ENCODE measurements around the gene TCEAL1. TPM values are rescaled to one million over a fixed set of nuclear protein-coding genes. Genes with fewer than 3 reads are reported as not detected.
"Not testable (repeated sequence)": the region's sequence is repeated elsewhere in the genome, so short reads cannot be mapped to it uniquely, and the experiment has no call there.

TCEAL1 gene, protein sequence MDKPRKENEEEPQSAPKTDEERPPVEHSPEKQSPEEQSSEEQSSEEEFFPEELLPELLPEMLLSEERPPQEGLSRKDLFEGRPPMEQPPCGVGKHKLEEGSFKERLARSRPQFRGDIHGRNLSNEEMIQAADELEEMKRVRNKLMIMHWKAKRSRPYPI
- total RNA-seq, result 13.3 and 19.0 TPM in 2 replicates

DNA sequence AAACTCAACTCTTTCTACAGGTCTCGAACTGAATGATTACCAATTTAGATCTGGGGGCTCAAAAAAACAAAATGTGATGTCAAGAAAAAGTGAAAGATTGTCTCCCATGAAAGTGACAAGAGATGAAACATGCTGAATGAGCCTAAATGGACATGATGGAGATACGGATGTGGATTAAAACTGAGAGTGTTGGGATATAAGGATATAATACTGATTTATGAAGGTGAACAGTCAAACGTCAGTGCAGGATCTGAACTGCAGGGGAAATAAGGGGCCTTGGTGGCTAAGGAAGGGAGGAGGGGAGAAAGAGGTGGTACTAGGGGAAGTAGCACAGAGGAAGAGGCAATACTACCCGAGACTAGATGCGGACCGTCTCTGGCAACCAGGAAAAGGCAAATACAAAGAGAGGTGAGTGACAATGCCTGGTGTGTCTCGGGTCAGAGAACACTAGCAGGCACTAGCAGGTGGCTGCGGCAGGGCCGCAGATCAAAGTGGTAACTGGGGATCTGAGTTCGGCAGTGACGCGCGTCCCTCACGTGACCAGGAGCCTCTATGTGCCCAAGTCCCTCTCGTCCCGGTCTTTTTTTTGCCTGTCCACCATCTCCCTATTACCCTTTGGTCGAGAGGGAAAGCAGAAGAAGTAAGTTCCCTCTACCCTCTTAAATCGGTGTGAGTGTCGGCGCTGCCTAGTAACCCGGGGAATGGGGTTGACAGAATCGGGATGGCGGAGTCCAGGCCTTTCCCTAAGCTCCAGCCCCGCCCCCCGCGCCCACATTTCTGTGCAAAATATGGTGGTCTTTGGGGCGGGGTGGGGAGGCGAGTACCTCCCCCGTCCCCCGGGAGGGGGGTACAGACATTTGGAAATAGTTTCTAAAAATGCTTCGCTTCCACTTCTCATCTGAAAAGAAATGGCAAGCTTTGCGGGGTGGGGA is at the start of gene TCEAL1:
Gene TCEAL1 (plus strand): TSS at position 590 of the 932 bp plus-strand sequence. CDS start 942 bp downstream, outside the sequence.
- Histone ChIP-seq H3K36me3 (ENCODE audit: control insufficient read depth, insufficient read depth, low read length) (no peaks in the 10 kb centered on the region), H3K4me3 (ENCODE audit: low read depth, low read length) (peak within 1 kb of the TSS; percentile 51), H3K27me3 (ENCODE audit: control insufficient read depth, insufficient read depth, low read length) (no peaks in the 10 kb centered on the region)
- DNase-seq (ENCODE audit: low read depth), result no peak
- TF ChIP-seq, protein P1, sequence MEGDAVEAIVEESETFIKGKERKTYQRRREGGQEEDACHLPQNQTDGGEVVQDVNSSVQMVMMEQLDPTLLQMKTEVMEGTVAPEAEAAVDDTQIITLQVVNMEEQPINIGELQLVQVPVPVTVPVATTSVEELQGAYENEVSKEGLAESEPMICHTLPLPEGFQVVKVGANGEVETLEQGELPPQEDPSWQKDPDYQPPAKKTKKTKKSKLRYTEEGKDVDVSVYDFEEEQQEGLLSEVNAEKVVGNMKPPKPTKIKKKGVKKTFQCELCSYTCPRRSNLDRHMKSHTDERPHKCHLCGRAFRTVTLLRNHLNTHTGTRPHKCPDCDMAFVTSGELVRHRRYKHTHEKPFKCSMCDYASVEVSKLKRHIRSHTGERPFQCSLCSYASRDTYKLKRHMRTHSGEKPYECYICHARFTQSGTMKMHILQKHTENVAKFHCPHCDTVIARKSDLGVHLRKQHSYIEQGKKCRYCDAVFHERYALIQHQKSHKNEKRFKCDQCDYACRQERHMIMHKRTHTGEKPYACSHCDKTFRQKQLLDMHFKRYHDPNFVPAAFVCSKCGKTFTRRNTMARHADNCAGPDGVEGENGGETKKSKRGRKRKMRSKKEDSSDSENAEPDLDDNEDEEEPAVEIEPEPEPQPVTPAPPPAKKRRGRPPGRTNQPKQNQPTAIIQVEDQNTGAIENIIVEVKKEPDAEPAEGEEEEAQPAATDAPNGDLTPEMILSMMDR (IDR thresholded peaks at IDR 0.05; ENCODE audit: insufficient read depth, low read length, poor library complexity, severe bottlenecking), result no peak

DNA sequence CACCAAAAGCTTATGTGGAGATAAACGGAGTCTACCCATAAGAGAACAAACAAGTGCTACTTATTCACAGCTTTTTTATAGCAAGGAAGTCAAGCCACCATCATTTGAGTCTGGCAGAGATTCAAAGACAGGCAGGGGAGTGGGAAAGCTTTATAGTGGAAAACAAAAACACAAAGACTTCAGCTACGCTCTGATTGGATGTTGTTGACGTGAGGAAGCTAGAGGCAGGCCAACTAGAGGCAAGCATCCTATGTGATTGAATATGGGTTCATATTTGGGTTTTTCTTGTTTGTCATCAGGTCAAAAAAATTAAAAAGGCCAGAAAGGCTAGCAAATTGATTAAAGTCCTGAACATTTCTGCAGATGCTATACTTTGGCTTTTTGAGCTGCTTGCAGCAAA is 44.2 kb upstream of the TCEAL1 start:
- H3K4me3 ChIP-seq (ENCODE audit: low read depth, low read length), result no peak overlapping the region
- H3K27me3 ChIP-seq (ENCODE audit: control insufficient read depth, insufficient read depth, low read length), result no peaks in the 10 kb centered on the region
- H3K36me3 ChIP-seq (ENCODE audit: control insufficient read depth, insufficient read depth, low read length), result no peaks in the 10 kb centered on the region
- TF ChIP-seq, protein P1 (IDR thresholded peaks at IDR 0.05; ENCODE audit: insufficient read depth, low read length, poor library complexity, severe bottlenecking), result no peak
- no peak for DNase-seq (ENCODE audit: low read depth)

DNA sequence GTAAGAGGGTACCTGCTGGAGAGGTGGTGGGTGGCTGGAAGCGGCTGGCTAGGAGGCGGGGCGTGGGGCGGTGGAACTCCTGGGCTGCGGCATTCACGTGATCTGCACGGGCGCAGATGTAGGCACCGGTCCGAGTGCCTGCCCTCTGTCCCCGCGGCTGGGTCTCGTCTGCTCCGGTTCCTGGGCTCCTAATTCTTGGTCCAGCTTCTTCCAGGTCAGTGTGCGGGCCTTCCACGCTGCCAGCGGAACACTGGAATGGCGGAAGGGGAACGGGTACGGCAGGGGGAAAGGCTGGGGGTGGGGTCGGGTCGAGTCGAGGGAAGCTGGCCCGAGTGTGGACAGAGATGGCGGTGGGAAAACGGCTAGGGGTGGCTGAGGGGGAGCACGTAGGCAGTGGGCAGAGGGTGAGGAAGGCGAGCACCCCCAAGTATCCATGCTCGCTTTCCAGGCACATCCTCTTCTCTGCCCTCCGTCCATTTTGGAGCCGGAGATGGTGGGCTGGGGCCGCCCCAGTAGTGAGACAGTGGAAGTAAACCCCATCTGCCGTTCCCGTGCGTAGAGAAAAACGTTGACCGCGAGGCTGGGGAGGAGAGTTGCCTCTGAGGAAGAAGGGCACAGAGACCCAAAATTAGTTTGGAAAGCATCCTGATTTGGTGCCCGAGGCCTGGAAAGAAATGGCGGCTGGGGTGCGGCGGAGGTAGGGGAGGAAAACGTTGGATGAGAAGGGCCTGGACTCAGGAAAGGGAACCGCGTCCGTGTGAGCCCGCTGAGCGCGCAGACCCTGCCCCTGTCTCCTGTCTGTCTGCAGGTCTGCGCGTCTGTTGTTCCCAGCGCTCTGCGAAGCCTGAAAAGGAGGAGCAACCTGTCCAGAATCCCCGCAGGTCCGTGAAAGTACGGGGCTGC is 43.1 kb upstream of the TCEAL1 start, which contains the start of gene TCEAL4:
Gene TCEAL4 (plus strand): TSS at position 105 of the 903 bp plus-strand sequence. CDS start 1,161 bp downstream, outside the sequence.
- Histone ChIP-seq H3K4me3 (ENCODE audit: low read depth, low read length) (peak within 1 kb of the TSS; percentile 85), H3K27me3 (ENCODE audit: control insufficient read depth, insufficient read depth, low read length) (no peaks in the 10 kb centered on the region), H3K36me3 (ENCODE audit: control insufficient read depth, insufficient read depth, low read length) (no peaks in the 10 kb centered on the region)
- no peak for DNase-seq (ENCODE audit: low read depth)
- TF ChIP-seq, protein P1 (IDR thresholded peaks at IDR 0.05; ENCODE audit: insufficient read depth, low read length, poor library complexity, severe bottlenecking), result no peak

DNA sequence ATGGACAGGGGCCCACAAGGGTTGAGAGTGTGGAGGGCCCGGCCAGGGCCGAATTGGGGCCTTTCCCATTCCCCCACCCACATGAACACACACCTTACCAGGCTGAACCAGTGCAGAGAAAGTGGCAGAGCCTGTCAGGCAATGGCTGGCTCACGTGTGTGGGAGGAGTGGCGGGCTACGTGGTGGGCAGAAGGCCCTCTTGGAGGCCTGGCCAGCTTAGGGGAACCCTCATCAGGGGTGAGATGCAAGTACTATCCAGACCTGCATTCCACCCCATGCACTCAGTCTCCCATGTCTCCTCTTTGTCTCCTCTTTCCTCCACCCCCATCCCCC is 42.5 kb upstream of the TCEAL1 start:
- TF ChIP-seq, protein P1 (IDR thresholded peaks at IDR 0.05; ENCODE audit: insufficient read depth, low read length, poor library complexity, severe bottlenecking), result no peak
- no peaks in the 10 kb centered on the region for H3K27me3 ChIP-seq (ENCODE audit: control insufficient read depth, insufficient read depth, low read length)
- no peak for DNase-seq (ENCODE audit: low read depth)
- no peaks in the 10 kb centered on the region for H3K36me3 ChIP-seq (ENCODE audit: control insufficient read depth, insufficient read depth, low read length)
- H3K4me3 ChIP-seq (ENCODE audit: low read depth, low read length), result peak overlapping the region; percentile 85

DNA sequence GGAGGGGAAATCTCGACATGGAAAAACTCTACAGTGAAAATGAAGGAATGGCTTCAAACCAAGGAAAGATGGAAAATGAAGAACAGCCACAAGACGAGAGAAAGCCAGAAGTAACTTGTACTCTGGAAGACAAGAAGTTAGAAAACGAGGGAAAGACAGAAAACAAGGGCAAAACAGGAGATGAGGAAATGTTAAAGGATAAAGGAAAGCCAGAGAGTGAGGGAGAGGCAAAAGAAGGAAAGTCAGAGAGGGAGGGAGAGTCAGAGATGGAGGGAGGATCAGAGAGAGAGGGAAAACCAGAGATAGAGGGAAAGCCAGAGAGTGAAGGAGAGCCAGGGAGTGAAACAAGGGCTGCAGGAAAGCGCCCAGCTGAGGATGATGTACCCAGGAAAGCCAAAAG is 42.1 kb upstream of the TCEAL1 start:
- TF ChIP-seq, protein P1 (IDR thresholded peaks at IDR 0.05; ENCODE audit: insufficient read depth, low read length, poor library complexity, severe bottlenecking), result no peak
- Histone ChIP-seq H3K4me3 (ENCODE audit: low read depth, low read length) (no peak overlapping the region), H3K27me3 (ENCODE audit: control insufficient read depth, insufficient read depth, low read length) (no peaks in the 10 kb centered on the region), H3K36me3 (ENCODE audit: control insufficient read depth, insufficient read depth, low read length) (no peaks in the 10 kb centered on the region)
- DNase-seq (ENCODE audit: low read depth), result no peak

DNA sequence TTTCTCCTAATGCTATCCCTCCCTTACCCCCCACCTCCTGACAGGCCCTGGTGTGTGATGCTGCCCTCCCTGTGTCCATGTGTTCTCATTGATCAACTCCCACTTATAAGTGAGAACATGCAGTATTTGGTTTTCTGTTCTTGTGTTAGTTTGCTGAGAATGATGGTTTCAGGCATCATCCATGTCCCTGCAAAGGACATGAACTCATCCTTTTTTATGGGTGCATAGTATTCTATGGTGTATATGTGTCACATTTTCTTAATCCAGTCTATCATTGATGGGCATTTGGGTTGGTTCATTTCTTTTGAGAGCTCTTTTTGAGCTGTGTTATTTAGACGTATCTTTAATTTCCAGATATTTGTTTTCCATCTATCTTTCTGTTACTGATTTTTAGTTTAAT is 36.5 kb upstream of the TCEAL1 start:
- DNase-seq (ENCODE audit: low read depth); H3K4me3 ChIP-seq (ENCODE audit: low read depth, low read length); H3K36me3 ChIP-seq (ENCODE audit: control insufficient read depth, insufficient read depth, low read length): not testable (repeated sequence)

DNA sequence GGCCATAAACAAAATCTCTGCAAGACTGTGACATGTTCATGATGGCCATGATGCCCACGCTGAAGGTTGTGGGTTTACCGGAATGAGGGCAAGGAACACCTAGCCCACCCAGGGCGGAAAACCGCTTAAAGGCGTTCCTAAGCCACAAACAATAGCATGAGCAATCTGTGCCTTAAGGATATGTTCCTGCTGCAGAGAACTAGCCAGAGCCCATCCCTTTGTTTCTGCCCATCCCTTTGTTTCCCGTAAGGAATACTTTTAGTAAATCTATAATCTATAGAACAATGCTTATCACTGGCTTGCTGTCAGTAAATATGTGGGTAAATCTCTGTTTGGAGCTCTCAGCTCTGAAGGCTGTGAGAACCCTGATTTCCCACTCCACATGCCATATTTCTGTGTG is 33.6 kb upstream of the TCEAL1 start:
- not testable (repeated sequence) for H3K27me3 ChIP-seq (ENCODE audit: control insufficient read depth, insufficient read depth, low read length); H3K36me3 ChIP-seq (ENCODE audit: control insufficient read depth, insufficient read depth, low read length); DNase-seq (ENCODE audit: low read depth); H3K4me3 ChIP-seq (ENCODE audit: low read depth, low read length)

More for the DNA sequence above, 36.5 kb upstream of the TCEAL1 start:
- not testable (repeated sequence) for H3K27me3 ChIP-seq (ENCODE audit: control insufficient read depth, insufficient read depth, low read length)
